Measurements from ENCODE around the gene ELP6.
"Not testable (repeated sequence)": the region's sequence is repeated elsewhere in the genome, so short reads cannot be mapped to it uniquely, and the experiment has no call there.

Gene ELP6

GRCh38 chr3:47512416-47513124 lies 942 bp downstream of the ELP6 start:
- DNase-seq (ENCODE audit: low spot score), result no peak

- not testable (repeated sequence) for DNase-seq (ENCODE audit: low spot score)
These were observed 8.2 kb downstream of the ELP6 start for GRCh38 chr3:47505267-47505666.

GRCh38 chr3:47504113-47504512 lies 9.4 kb downstream of the ELP6 start:
- DNase-seq (ENCODE audit: low spot score), result no peak

GRCh38 chr3:47503033-47503432 lies 10.5 kb downstream of the ELP6 start:
- no peak for DNase-seq (ENCODE audit: low spot score)

- no peak for DNase-seq (ENCODE audit: low spot score)
These were observed 16.6 kb downstream of the ELP6 start for GRCh38 chr3:47496892-47497291.

- DNase-seq (ENCODE audit: low spot score), result no peak
These were observed 17.6 kb downstream of the ELP6 start for GRCh38 chr3:47495886-47496285.

- DNase-seq (ENCODE audit: low spot score), result no peak
These were observed 18.4 kb downstream of the ELP6 start for GRCh38 chr3:47495111-47495510.

GRCh38 chr3:47491777-47492176 lies 21.7 kb downstream of the ELP6 start:
- no peak for DNase-seq (ENCODE audit: low spot score)

- no peak for DNase-seq (ENCODE audit: low spot score)
These were observed 22.3 kb downstream of the ELP6 start for GRCh38 chr3:47491186-47491585.

GRCh38 chr3:47487265-47487664 lies 26.2 kb downstream of the ELP6 start:
- no peak for DNase-seq (ENCODE audit: low spot score)

- no peak for DNase-seq (ENCODE audit: low spot score)
These were observed 27.7 kb downstream of the ELP6 start for GRCh38 chr3:47485812-47486211.

- no peak for DNase-seq (ENCODE audit: low spot score)
These were observed 31.1 kb downstream of the ELP6 start for GRCh38 chr3:47482366-47482765.

GRCh38 chr3:47481763-47482162 lies 31.7 kb downstream of the ELP6 start:
- not testable (repeated sequence) for DNase-seq (ENCODE audit: low spot score)

GRCh38 chr3:47480267-47480666 lies 33.2 kb downstream of the ELP6 start:
- DNase-seq (ENCODE audit: low spot score), result not testable (repeated sequence)

GRCh38 chr3:47479826-47480160 lies 33.7 kb downstream of the ELP6 start:
- DNase-seq (ENCODE audit: low spot score), result no peak

GRCh38 chr3:47478022-47478421 lies 35.5 kb downstream of the ELP6 start:
- no peak for DNase-seq (ENCODE audit: low spot score)

- DNase-seq (ENCODE audit: low spot score), result no peak
These were observed 36.8 kb downstream of the ELP6 start for GRCh38 chr3:47476644-47477199.

- DNase-seq (ENCODE audit: low spot score), result no peak
These were observed 37.2 kb downstream of the ELP6 start for GRCh38 chr3:47476330-47476626.

- peak; percentile 96 for DNase-seq (ENCODE audit: low spot score)
These were observed 37.8 kb downstream of the ELP6 start, which contains the start of gene SCAP for GRCh38 chr3:47475570-47476329. TSS of gene SCAP (minus strand) at chr3:47475941. CDS start at chr3:47442993, 32,948 bp downstream.

- DNase-seq (ENCODE audit: low spot score), result peak; percentile 26
These were observed 38.4 kb downstream of the ELP6 start for GRCh38 chr3:47475029-47475569.

- no peak for DNase-seq (ENCODE audit: low spot score)
These were observed 40.1 kb downstream of the ELP6 start for GRCh38 chr3:47473391-47473790.

GRCh38 chr3:47469616-47470015 lies 43.9 kb downstream of the ELP6 start:
- DNase-seq (ENCODE audit: low spot score), result no peak

GRCh38 chr3:47468315-47468714 lies 45.2 kb downstream of the ELP6 start:
- not testable (repeated sequence) for DNase-seq (ENCODE audit: low spot score)
